K562 (cell line): ENCODE results near the gene MTPN. TPM values are rescaled to one million over a fixed set of nuclear protein-coding genes. Genes with fewer than 3 reads are reported as not detected.

Experiments
- ASH1L ChIP-seq: fragments of 450-650 bp; IDR thresholded peaks from 2 replicates; pipeline ENCODE4 v1.6.1; 2018; ENCODE audit warnings: borderline replicate concordance, mild to moderate bottlenecking, low read depth; ENCODE audit not compliant: partially characterized antibody
- BRD4 ChIP-seq: fragments of 200-600 bp; sonication (generic); IDR thresholded peaks from 2 replicates; pipeline ENCODE4 v1.6.1; 2017; ENCODE audit warnings: inconsistent platforms
- CEBPB ChIP-seq: fragments of 450-650 bp; IDR thresholded peaks from 2 replicates; pipeline ENCODE4 v1.6.1; 2016; ENCODE audit warnings: missing genetic modification characterization, missing compliant biosample characterization
- DIDO1 ChIP-seq: fragments of 450-650 bp; IDR thresholded peaks from 2 replicates; pipeline ENCODE4 v1.6.1; 2016; ENCODE audit warnings: low read depth, missing biosample characterization, missing genetic modification characterization
- EHMT2 ChIP-seq: fragments of 450-650 bp; IDR thresholded peaks from 2 replicates; pipeline ENCODE4 v1.6.1; 2018; ENCODE audit warnings: antibody characterized with exemption
- ETV1 ChIP-seq: fragments of 450-650 bp; conservative IDR thresholded peaks from 2 replicates; pipeline ENCODE4 v1.6.1; 2016; ENCODE audit warnings: missing genetic modification characterization, control low read depth, low read depth, missing compliant biosample characterization
- FOXP4 ChIP-seq: sonication (generic); formaldehyde crosslinking; IDR thresholded peaks from 2 replicates; pipeline ENCODE4 v1.8.0; 2022; ENCODE audit warnings: mild to moderate bottlenecking, missing genetic modification reagents, borderline replicate concordance
- GTF2E2 ChIP-seq: fragments of 200-800 bp; sonication (Bioruptor generic); IDR thresholded peaks from 2 replicates; pipeline ENCODE4 v1.6.1; 2016; ENCODE audit warnings: missing genetic modification characterization, missing compliant biosample characterization
- GTF3C2 ChIP-seq: IDR thresholded peaks from 3 replicates; pipeline ENCODE4 v1.6.1; 2011; ENCODE audit warnings: borderline replicate concordance, mild to moderate bottlenecking, moderate library complexity; ENCODE audit not compliant: insufficient read length; ENCODE audit errors: extremely low read depth
- HDAC3 ChIP-seq: fragments of 450-650 bp; IDR thresholded peaks from 2 replicates; pipeline ENCODE4 v1.6.1; 2018; ENCODE audit warnings: borderline replicate concordance, mild to moderate bottlenecking, moderate library complexity; ENCODE audit not compliant: partially characterized antibody
- NFATC3 ChIP-seq: fragments of 450-650 bp; IDR thresholded peaks from 2 replicates; pipeline ENCODE4 v1.6.1; 2017; ENCODE audit warnings: mild to moderate bottlenecking
- PRPF4 ChIP-seq: fragments of 200-400 bp; formaldehyde crosslinking; IDR thresholded peaks from one replicate; pipeline ENCODE4 v1.6.1; 2017; ENCODE audit warnings: low read length, low read depth, mild to moderate bottlenecking; ENCODE audit not compliant: insufficient read depth, poor library complexity, severe bottlenecking
- RAD51 ChIP-seq: fragments of 450-650 bp; IDR thresholded peaks from 2 replicates; pipeline ENCODE4 v1.7.1; 2016; ENCODE audit warnings: low read depth, mild to moderate bottlenecking, borderline replicate concordance
- SRSF1 ChIP-seq: fragments of 200-400 bp; formaldehyde crosslinking; IDR thresholded peaks from 2 replicates; pipeline ENCODE4 v1.6.1; 2017; ENCODE audit warnings: mild to moderate bottlenecking, low read depth, low read length, moderate library complexity
- ZNF134 ChIP-seq: fragments of 250-450 bp; sonication (Bioruptor Pico); conservative IDR thresholded peaks from 2 replicates; pipeline ENCODE4 v1.4.0; 2020
- ZNF639 ChIP-seq, 2 experiments: fragments of 200-800 bp in 1 of 2; sonication (Bioruptor generic) in 1 of 2; sonication (generic) in 1 of 2; formaldehyde crosslinking in 1 of 2; IDR thresholded peaks in 1 of 2; conservative IDR thresholded peaks in 1 of 2; 2 replicates each; pipeline versions ENCODE4 v1.5.0 to v1.6.1; 2016 to 2020; ENCODE audit warnings: missing compliant biosample characterization in 1 of 2, missing genetic modification characterization in 1 of 2, missing genetic modification reagents in 1 of 2
- ZNF77 ChIP-seq: fragments of 250-450 bp; sonication (Bioruptor Pico); IDR thresholded peaks from 2 replicates; pipeline ENCODE4 v1.5.0; 2020
- polyA plus RNA-seq, 8 experiments: library from polyadenylated mRNA; depleted of rRNA in 4 of 8; stranded (reverse) in 5 of 8; unstranded in 3 of 8; fragments of >200 nt; fragmentation: Nextera tagmentation in 2 of 8; fragmentation: Illumina TruSeq in 1 of 8; extraction: Ambion mirVana in 2 of 8; extraction: Trizol in 1 of 8; gene quantifications; 2 replicates each; pipeline versions ENCODE4 v1.2.1 to v1.2.3, GENCODE V29; 2011 to 2014; ENCODE audit warnings: inconsistent platforms in 1 of 8, missing spikeins in 1 of 8
- total RNA-seq, 7 experiments: library from RNA; depleted of rRNA in 6 of 7; stranded (reverse); fragments of >200 nt in 6 of 7; fragmentation: Illumina TruSeq in 2 of 7; extraction: Trizol in 2 of 7; gene quantifications; 2 replicates each; pipeline versions ENCODE4 v1.2.1 to v1.2.3, GENCODE V29; 2011 to 2021; ENCODE audit warnings: low replicate concordance in 1 of 7

MTPN gene
- total and polyA plus RNA-seq, 9 of the 15 experiments (the other 6 are each of a cell fraction or from before 2014, with no cell fraction given): 68.5 to 261 (median 156) TPM

- TF ChIP-seq GTF3C2 (no peak), ETV1 (tag) (no peak), BRD4 (no peak), ZNF134 (CRISPR knock-in tag) (no peak), ZNF77 (CRISPR knock-in tag) (no peak), ASH1L (no peak), SRSF1 (no peak), DIDO1 (no peak), HDAC3 (peak; percentile 37), GTF2E2 (tag) (no peak), PRPF4 (no peak), ZNF639 (CRISPR knock-in tag; conservative IDR thresholded peaks at IDR 0.05 in 1 of 2, IDR thresholded peaks at IDR 0.05 in 1 of 2) (no peak), EHMT2 (peak; percentile 34; the same call in 1 of the 2 replicates), CEBPB (tag) (no peak), NFATC3 (no peak), FOXP4 (CRISPR knock-in tag) (no peak), RAD51 (no peak)
These were observed 37.8 kb downstream of the MTPN start (continued) for GRCh38 chr7:135939261-135939812.
